Activated B cell treated with CpG ODN at 0.5 μM for 24 hours (primary cell): ENCODE results near the gene MYL6B. TPM values are rescaled to one million over a fixed set of nuclear protein-coding genes. Genes with fewer than 3 reads are reported as not detected.
A peak's percentile ranks its signal among the peaks of the same experiment; 100 is the strongest.
"Not testable (repeated sequence)": the region's sequence is repeated elsewhere in the genome, so short reads cannot be mapped to it uniquely, and the experiment has no call there.

Experiments
- ATAC-seq: fragments of 200-7000 bp; cut with Tn5 transposase; one replicate; pipeline ENCODE4 v1.10.0; 2021; ENCODE audit warnings: low read depth, mild to moderate bottlenecking, moderate library complexity
- CTCF ChIA-PET: fragments of 350-600 bp; sonication (Branson Sonifier 250); formaldehyde crosslinking; loops from one replicate; lab custom pipeline; 2021; ENCODE audit warnings: antibody characterized with exemption; lab: Charles Lee
- POLR2A ChIA-PET: fragments of 350-600 bp; sonication (Branson Sonifier 250); formaldehyde crosslinking; loops from one replicate; lab custom pipeline; 2021; ENCODE audit warnings: antibody characterized with exemption; lab: Charles Lee
- DNase-seq: peaks from one replicate; pipeline ENCODE4 v3.0.0; 2022
- H3K27ac Mint-ChIP-seq: one replicate; pipeline ENCODE4 v1.8.0; 2020; ENCODE audit warnings: mixed read lengths
- H3K27me3 Mint-ChIP-seq: one replicate; pipeline ENCODE4 v1.8.0; 2021; ENCODE audit warnings: mixed read lengths
- H3K36me3 Mint-ChIP-seq: one replicate; pipeline ENCODE4 v1.8.0; 2021; ENCODE audit warnings: low read depth, mixed read lengths
- H3K4me1 Mint-ChIP-seq: one replicate; pipeline ENCODE4 v1.8.0; 2021; ENCODE audit warnings: mixed read lengths
- H3K4me3 Mint-ChIP-seq: one replicate; pipeline ENCODE4 v1.8.0; 2020; ENCODE audit warnings: mild to moderate bottlenecking, mixed read lengths
- H3K9me3 Mint-ChIP-seq: one replicate; pipeline ENCODE4 v1.8.0; 2020; ENCODE audit warnings: mixed read lengths
- CTCF ChIP-seq: fragments of 200-600 bp; IDR thresholded peaks from one replicate; pipeline ENCODE4 v1.8.0; 2022; ENCODE audit warnings: antibody characterized with exemption, mild to moderate bottlenecking
- intact Hi-C: fragments of 100-400 bp; cut with micrococcal nuclease; formaldehyde crosslinking; loops from one replicate; pipeline ENCODE4 v1.15.1; 2024
- total RNA-seq: library from RNA; stranded (reverse); gene quantifications from 2 replicates; pipeline ENCODE4 v1.2.3, GENCODE V29; 2022

Gene MYL6B
- total RNA-seq, 1 donor from 2014 or later: 25.2 TPM

DNA sequence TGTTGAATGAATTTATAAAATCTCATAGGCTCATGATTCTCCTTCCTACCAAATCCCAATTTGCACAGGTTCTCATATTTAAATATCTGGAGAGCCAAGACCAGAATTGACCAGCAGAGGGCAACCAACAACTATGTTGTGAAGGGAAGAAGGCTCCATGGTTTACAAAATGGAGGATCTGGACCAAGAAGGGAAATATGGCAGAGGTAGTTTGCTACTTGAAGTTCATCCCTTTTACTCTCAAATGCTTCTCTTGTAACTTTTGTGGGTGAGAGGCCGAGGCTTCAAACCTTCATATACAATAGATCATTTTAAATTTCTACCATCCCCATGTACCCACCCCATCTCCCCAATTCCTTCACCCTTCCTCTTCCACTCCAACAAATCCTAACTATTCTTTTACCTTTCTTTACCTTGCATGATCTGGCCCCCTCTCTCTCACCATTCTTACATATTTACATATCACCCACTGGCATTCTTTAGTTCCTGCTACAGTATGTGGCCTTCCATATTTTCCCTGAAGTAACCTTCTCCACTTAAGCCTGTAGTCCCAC, 40.7 kb downstream of the MYL6B start:
- H3K27me3 Mint-ChIP-seq: no peaks in the 10 kb centered on the region
- peak; percentile 68 for TF ChIP-seq CTCF
- no peak for ATAC-seq
- intact Hi-C loops: loop anchor here (1.0 kb wide), 8 partner anchors 12 to 380 kb away; partner anchors contain the start of genes ANKRD52, NABP2 and SPRYD4
- H3K4me3 Mint-ChIP-seq: no peak overlapping the region
- no peaks in the 10 kb centered on the region for H3K9me3 Mint-ChIP-seq
- H3K4me1 Mint-ChIP-seq: peaks cover 28% of the 10 kb centered on the region
- ChIA-PET POLR2A (interaction anchor here (0.7 kb wide), 1 partner anchor 63 kb away, joined by 4 read pairs; no protein-coding TSS in a partner anchor), CTCF (interaction anchor here (1.1 to 6.4 kb wide), 10 partner anchors 14 to 311 kb away, joined by 3 to 40 read pairs (median 6); partner anchors contain the start of genes ANKRD52, COQ10A and RNF41)
- DNase-seq: no peak
- H3K36me3 Mint-ChIP-seq: peaks cover 11% of the 10 kb centered on the region
- H3K27ac Mint-ChIP-seq: peak overlapping the region; percentile 43

DNA sequence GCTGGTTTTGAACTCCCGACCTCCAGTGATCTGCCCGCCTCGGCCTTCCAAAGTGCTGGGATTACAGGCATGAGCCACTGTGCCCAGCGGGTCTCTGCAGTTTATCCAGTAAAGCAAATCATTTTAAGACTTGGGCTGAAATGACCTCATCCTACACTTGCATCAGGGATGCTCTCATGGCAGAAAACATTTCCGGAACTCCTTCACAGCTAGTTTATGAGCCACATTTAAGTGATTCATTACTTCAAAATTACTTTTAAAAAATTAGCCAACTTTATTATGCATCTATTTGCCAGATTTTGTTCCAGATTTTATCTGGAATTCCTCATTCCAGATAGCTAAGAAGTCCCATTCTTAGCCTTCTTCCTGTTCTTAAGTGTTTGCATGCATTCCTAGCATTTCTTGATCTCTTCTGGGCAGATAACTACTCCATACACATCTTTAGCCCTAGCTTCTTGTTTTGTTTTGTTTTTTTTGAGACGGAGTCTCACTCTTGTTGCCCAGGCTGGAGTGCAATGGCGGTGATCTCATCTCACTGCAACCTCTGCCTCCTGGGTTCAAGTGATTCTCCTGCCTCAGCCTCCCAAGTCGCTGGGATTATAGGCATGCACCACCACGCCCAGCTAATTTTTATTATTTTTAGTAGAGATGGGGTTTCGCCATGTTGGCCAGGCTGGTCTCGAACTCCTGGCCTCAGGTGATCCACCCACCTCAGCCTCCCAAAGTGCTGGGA, 44.6 kb downstream of the MYL6B start:
- H3K27ac Mint-ChIP-seq, H3K4me1 Mint-ChIP-seq, DNase-seq, H3K27me3 Mint-ChIP-seq, intact Hi-C loops, ATAC-seq, H3K36me3 Mint-ChIP-seq, H3K4me3 Mint-ChIP-seq, H3K9me3 Mint-ChIP-seq: not testable (repeated sequence)
- CTCF ChIA-PET: interaction anchor here (1.3 kb wide), 1 partner anchor 7 kb away, joined by 4 read pairs; the partner anchor contains the start of gene SMARCC2
- POLR2A ChIA-PET: interaction anchor here (0.6 to 1.5 kb wide), 3 partner anchors 24 to 172 kb away, joined by 4 to 6 read pairs (median 5); partner anchors contain the start of gene RNF41

DNA sequence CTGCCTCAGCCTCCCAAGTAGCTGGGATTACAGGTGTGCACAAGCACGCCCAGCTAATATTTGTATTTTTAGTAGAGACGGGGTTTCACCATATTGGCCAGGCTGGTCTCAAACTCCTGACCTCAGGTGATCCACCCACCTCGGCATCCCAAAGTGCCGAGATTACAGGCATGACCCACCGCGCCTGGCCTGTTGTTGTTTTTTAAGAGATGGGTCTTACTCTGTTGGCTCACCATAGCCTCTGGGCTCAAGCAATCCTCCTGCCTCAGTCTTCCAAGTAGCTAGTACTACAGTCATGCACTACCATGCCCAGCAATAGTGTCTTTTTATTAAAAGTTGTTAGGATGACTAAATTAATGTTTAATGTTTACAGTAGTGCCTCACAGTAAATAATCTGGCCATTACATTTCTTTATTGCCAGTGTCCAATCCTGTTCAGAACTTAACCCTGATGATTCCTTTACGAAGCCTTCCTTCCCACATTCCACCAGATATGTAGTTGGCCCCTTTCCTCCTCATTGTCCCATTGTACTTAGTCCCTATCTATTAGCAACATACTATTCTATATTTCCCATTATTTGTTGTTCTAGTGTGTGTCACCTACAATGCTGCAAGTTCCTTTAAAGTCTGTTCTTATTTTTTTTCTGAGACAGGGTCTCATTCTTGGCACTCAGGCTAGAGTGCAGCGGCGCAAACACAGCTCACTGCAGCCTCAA, 45.7 kb downstream of the MYL6B start:
- Mint-ChIP-seq H3K9me3 (no peaks in the 10 kb centered on the region), H3K4me1 (peaks cover 10% of the 10 kb centered on the region), H3K27ac (no peak overlapping the region), H3K36me3 (no peaks in the 10 kb centered on the region), H3K4me3 (no peak overlapping the region), H3K27me3 (no peaks in the 10 kb centered on the region)
- DNase-seq: no peak
- intact Hi-C loops: no loop called here
- no peak for ATAC-seq
- no peak for TF ChIP-seq CTCF
- CTCF ChIA-PET: interaction anchor here (1.0 to 1.3 kb wide), 2 partner anchors 8 to 9 kb away, joined by 3 to 4 read pairs; partner anchors contain the start of gene SMARCC2
- POLR2A ChIA-PET: no interaction called here

GRCh38 chr12:56198836-56199235, 46.4 kb downstream of the MYL6B start:
- no peak for TF ChIP-seq CTCF
- CTCF ChIA-PET: interaction anchor here (1.0 kb wide), 1 partner anchor 9 kb away, joined by 3 read pairs; the partner anchor contains the start of gene SMARCC2
- Mint-ChIP-seq H3K27ac (peak overlapping the region; percentile 5), H3K9me3 (no peaks in the 10 kb centered on the region), H3K4me3 (no peak overlapping the region), H3K27me3 (no peaks in the 10 kb centered on the region), H3K36me3 (no peaks in the 10 kb centered on the region), H3K4me1 (peaks cover 6% of the 10 kb centered on the region)
- DNase-seq (no peak), ATAC-seq (no peak)
- POLR2A ChIA-PET: interaction anchor here (1.3 kb wide), 1 partner anchor 9 kb away, joined by 3 read pairs; no protein-coding TSS in a partner anchor
- intact Hi-C loops: no loop called here

DNA sequence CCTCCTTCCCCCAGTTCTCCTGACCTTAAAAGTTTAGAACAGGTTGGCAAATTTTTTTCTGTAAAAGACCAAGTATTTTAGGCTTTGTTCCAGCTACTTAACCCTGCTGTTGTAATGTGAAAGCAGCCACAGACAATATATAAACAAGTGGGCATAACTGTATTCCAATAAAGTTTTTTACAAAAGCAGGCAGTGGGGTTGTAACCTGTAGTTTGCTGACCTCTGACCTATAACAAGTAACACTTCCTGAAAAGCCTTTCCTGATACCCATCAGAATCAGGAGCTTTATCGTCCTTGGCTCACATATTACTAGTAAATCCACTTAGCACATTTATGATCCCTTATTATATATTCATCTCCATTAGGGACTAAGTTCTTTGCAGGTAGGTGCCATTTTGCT, 50.0 kb downstream of the MYL6B start:
- POLR2A ChIA-PET: interaction anchor here (0.6 to 9.1 kb wide), 6 partner anchors 12 to 91 kb away, joined by 3 to 111 read pairs (median 4); partner anchors contain the start of genes RNF41 and SMARCC2
- Mint-ChIP-seq H3K36me3 (peaks cover 32% of the 10 kb centered on the region), H3K27ac (peak overlapping the region; percentile 19), H3K9me3 (no peaks in the 10 kb centered on the region), H3K27me3 (no peaks in the 10 kb centered on the region), H3K4me3 (no peak overlapping the region), H3K4me1 (peaks cover 26% of the 10 kb centered on the region)
- no peak for ATAC-seq
- intact Hi-C loops: no loop called here
- CTCF ChIA-PET: interaction anchor here (1.1 kb wide), 1 partner anchor 21 kb away, joined by 5 read pairs; no protein-coding TSS in a partner anchor
- no peak for TF ChIP-seq CTCF
- DNase-seq: no peak
